ENCODE data around the gene DOHH.
"Not testable (repeated sequence)": the region's sequence is repeated elsewhere in the genome, so short reads cannot be mapped to it uniquely, and the experiment has no call there.

The DOHH gene

DNA sequence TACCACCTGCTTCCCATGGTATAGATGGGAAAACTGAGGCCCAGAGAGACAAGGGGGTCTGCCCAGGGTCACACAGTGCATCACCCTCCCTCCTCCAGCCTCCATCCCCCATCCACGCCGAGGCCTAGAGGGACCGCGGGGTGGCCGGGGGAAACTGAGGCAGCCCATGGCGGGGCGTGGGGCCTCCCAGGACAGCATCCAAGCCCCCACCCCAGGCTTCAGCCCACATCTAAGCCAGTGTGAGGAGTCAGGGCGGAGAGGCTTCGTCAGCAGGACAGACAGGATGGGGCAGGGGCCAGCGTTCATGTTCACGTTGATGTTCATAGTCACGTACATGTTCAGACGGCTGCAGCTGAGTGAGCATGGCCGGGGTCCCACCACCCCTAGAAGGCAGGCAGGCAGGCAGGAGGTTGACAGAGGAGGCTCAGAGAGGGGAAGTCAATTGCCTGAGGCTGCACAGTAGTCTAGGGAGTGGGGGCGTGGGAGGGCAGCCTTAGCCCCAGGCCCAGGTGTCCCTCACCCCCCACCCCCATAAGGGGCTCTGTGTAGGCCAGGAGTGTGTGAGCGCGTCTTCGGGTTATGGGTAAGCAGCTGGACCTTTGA is 43.4 kb downstream of the DOHH start:
- FAIRE-seq: no peak

DNA sequence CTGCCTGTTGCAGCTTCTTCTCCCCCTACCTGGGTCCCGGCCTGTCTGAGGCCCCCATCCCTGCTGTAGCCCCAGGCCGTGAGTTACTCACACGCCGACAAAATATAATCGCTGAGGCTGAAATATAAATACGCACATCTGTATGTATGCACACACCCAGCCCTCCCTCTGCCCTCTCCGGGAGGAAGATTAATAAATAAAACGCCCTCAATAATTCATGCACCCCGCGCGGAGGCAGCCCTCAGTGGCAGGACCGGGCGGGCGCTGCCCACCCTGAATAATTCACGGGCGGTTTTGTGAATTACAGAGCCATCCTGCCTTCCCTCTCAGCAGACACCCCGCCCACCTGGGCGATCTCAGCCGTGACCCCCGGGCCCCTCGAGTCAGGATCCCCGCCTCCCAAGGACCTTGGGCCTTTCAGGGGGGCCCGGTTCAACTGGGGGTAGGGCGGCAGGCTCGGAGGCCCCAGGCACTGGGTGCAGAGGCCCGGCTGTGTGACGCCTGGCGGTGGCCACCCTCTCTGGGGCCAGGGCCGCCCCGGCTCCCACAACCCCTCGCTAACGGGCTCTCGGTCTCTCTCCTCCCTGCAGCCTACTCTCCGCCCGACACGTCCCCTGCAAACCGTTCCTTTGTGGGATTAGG is 44.4 kb downstream of the DOHH start:
- FAIRE-seq: no peak

GRCh38 chr19:3455393-3455955 is 45.0 kb downstream of the DOHH start:
- FAIRE-seq: no peak

- no peak for FAIRE-seq
Observed at GRCh38 chr19:3454656-3455392, 45.6 kb downstream of the DOHH start.

DNA sequence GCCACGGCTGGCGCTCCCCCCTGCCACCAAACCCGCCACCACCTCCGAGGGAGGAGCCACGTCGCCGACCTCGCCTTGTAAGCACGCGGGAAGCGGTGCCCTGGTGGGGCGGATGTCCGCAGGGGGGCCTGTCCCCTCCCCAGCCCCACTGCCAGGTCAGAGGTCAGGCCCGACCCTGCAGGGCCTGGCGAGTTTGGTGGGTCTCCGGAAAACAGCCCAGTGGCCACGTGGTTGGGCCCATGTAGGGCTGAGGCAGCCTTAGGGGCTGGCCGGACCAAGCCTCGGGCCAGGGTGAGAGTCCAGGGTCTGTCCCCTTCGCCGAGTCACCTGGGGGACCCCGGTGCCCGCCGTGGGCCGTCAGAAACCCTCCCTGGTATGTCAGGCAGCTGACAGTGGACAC is 46.6 kb downstream of the DOHH start:
- no peak for FAIRE-seq

- FAIRE-seq: not testable (repeated sequence)
Observed at GRCh38 chr19:3452942-3453214, 47.6 kb downstream of the DOHH start.

GRCh38 chr19:3452171-3452941 is 48.1 kb downstream of the DOHH start:
- no peak for FAIRE-seq

DNA sequence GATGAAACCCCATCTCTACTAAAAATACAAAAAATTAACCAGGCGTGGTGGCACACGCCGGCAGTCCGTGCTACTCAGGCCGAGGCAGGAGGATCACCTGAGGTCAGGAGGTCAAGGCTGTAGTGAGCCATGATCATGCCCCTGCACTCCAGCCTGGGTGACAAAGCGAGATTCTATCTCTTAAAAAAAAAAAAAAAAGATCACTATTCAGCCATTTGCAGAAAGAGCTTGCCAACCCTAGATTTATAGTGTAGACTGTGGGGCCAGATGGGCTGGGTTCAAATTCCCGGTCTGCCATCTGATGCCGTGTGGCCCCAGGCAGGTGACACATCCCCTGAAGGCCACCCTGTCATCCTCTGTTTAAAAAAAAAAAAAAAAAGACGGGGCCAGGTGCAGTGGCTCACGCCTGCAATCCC is 49.0 kb downstream of the DOHH start:
- no peak for FAIRE-seq

DNA sequence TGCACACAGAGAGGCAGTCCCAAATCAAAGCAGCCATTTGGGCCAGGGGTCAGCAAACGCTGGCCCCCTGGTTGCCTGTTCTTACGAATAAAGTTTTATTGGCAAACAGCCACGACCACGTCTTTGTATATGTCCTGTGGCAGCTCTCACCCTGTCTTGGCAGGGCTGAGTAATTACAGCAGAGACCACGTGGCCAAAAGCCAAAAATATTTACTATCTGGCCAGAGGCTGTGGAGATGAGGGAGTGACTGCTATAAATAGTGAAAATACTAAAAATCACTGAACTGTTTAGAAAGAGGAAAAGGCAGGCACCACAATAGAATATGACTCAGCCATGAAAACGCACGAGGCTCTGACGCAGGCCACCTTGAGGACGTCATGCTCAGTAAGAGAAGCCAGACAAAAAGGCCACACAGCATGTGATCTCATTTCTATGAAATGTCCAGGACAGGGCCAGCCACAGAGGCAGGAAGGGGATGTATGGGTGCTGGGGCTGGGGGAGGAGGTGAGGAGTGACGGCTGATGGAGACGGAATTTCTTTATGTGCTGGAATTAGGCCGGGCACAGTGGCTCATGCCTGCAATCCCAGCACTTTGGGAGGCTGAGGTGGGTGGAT is 49.6 kb downstream of the DOHH start:
- FAIRE-seq: no peak

DNA sequence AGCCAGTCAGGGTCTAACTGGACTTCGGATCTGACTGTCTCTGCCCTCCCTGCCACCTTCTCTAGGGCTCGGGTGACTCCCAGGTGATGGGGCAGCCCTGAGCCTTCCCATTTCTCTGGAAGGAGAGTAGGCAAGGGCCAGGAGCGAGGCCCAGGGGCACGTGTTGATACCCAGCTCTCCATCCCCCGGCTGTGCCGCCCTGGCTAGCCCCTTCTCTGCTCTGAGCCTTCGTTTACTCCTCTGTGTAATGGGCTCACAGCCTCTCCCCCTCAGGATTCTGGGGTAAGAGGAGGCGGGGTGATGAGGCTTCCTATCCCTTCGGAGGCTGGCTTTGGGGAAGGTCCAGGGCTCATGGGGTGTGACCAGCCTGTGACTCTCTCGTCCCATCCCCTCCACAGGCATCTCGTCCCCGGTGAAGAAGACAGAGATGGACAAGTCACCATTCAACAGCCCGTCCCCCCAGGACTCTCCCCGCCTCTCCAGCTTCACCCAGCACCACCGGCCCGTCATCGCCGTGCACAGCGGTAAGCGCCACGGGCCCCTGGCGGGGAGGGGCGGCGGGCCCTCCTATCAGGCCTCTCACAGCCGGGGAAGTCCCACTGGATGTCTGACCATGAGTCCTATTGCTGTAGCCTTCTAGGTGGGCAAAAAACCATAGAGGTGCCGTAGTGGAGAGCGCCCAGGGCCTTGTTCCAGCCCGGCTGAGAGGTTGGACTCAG is 51.7 kb downstream of the DOHH start:
- FAIRE-seq: no peak

DNA sequence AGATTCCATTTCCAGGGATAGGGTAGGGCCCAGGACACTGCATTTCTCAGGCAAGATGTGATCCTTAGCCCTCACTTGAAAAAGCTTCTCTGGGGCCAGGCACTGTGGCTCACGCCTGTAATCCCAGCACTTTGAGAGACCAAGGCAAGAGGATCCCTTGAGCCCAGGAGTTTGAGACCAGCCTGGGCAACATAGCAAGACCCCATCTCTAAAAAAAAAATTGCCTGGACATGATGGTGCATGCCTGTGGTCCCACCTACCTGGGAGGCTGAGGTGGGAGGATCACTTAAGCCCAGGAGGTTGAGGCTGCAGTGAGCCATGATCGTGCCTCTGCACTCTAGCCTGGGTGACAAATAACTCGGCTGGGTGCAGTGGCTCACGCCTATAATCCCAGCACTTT is 53.8 kb downstream of the DOHH start:
- not testable (repeated sequence) for FAIRE-seq

- no peak for FAIRE-seq
Observed at GRCh38 chr19:3444695-3445234, 55.7 kb downstream of the DOHH start.

DNA sequence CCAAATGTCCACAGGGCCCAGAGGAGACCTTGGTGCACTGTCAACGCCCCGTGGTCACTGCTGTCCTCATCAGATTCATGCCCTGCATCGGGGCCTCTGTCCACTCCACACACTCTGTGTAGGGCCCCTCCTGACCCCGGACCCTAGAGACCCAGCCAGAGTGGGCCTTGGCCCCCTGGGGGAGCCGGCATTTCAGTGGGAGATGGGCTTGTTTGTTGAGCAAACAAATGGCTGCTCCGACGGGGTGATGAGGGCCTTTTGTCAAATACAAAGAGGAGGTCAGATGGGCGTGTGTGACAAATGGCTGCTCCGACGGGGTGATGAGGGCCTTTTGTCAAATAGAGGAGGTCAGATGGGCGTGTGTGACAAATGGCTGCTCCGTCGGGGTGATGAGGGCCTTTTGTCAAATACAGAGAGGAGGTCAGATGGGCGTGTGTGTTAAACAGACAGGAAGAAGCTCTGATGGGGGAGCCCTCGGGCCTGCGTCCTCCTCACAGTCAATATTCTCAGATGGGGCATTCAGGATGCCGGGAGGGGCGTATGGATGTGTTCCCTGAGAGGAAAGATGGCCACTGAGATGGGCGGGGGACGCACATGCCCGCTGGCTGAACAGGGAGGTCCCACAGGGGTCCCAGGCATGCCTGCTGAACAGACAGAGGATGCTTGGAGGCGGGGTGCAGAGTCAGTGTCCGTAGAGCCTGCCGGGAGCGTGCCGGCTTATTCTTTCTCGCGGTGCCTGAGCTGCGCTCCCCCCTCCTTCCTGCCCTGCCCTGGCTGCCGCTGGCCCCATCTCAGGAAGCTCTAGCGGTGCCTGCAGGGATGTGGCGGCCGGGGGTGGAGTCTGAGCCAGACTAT is 56.4 kb downstream of the DOHH start:
- no peak for FAIRE-seq

DNA sequence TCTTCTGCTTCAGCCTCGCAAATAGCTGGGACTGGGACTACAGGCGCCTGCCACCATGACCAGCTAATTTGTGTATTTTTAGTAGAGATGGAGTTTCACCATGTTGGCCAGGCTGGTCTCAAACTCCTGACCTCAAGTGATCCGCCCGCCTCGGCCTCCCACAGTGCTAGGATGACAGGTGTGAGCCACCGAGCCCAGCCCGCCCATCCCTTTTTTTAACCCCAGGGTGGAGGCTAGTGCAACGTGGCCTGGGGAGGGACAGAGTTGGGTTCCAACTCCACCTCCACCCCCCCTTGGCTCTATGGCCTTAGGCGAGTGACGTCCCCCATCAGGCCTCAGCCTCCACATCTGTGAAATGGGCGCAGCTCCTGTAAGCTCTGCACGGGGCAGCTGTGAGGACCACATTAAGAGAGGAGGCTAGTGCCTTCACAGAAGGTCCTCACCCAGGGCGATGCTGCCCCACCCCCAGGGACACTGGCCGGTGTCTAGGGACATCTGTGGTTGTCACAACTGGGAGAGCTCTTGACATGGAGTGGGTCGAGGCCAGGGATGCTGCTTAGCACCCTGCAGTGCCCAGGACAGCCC is 57.9 kb downstream of the DOHH start:
- FAIRE-seq: no peak

DNA sequence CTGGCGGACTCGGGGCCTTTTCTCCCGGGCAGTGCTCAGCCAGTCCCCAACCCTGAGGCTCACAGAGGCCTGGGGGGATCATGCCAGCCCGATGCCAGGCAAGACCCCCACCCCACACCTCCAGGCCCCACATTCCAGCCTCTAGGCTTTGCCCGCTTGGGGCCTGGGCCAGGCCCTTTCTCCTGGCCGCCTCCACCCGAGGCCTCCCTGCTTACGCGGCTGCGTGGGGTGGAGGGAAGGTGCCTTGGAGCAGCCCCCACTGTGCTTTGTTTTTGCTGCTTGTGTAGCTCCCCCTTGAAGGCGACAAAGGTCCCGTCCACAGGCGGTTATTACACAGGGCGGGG is 58.5 kb downstream of the DOHH start:
- FAIRE-seq: no peak

DNA sequence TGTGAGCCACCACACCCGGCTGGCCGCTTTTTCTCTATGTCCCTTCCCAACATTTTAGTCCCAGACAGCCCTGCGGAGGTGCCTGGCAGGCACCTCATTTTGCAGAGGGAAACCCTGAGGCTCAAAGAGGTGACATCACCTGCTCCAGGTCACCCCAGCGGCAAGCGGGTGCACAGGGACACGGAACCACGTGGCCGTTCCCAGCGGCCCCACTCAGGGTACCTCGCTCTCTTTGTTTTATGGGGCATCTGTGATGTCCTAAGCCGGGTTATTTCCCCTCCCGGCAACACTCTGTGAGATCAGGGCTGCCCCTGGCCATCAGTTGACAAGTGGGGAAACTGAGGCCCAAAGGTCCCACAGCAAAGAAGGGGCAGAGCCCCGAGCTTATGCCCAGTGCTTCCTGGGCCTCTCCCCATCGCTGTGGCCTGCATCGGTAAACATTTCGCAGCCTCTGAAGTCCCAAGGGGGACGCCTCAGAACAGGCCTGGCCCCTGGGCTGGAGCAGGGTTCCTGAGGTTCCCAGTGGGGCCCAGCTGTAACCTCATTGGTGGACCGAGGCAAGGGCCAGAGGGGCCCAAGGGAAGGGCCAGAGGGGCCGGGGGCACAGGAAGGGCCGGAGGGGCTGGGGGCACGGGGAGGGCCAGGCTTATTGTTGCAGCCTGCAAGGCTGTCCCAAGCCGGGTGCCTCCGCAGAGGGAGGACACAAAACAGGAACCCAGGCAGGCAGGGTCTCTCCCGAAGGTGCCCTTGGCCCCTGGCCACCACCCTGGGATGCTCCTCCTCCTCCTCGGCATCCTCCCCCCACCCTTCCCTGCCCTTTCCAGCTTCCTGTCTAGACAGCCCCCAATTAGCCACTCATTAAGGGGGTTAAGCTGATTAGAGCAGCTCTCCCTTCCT is 59.1 kb downstream of the DOHH start:
- no peak for FAIRE-seq
